Left ventricle myocardium inferior (tissue), 1 donor: Measurements from ENCODE around the gene ABCG8. TPM values are rescaled to one million over a fixed set of nuclear protein-coding genes. Genes with fewer than 3 reads are reported as not detected.

Experiments used
- DNase-seq: peaks from one replicate; pipeline ENCODE4 v3.0.0-alpha.2; 2020
- H3K27ac ChIP-seq: fragments of 200-600 bp; replicated peaks from 2 replicates; pipeline ENCODE4 v1.8.0; 2021
- H3K27me3 ChIP-seq: fragments of 200-600 bp; 2 replicates; pipeline ENCODE4 v1.8.0; 2021; ENCODE audit warnings: low read depth
- H3K36me3 ChIP-seq: fragments of 200-600 bp; 2 replicates; pipeline ENCODE4 v1.8.0; 2021
- H3K4me1 ChIP-seq: fragments of 200-600 bp; 2 replicates; pipeline ENCODE4 v1.8.0; 2021
- H3K4me3 ChIP-seq: fragments of 200-600 bp; 2 replicates; pipeline ENCODE4 v1.8.0; 2021; ENCODE audit warnings: mild to moderate bottlenecking, moderate library complexity
- H3K9me3 ChIP-seq: fragments of 200-600 bp; replicated peaks from 2 replicates; pipeline ENCODE4 v1.8.0; 2021
- CTCF ChIP-seq: fragments of 200-600 bp; IDR thresholded peaks from 2 replicates; pipeline ENCODE4 v1.8.0; 2021; ENCODE audit warnings: antibody characterized with exemption, mild to moderate bottlenecking, borderline replicate concordance
- intact Hi-C: fragments of 100-400 bp; cut with micrococcal nuclease; formaldehyde crosslinking; loops from one replicate; pipeline ENCODE4 v1.11.0; 2022
- total RNA-seq: library from RNA; stranded (reverse); fragmentation: NEBNext Ultra II Directional; extraction: Animal tissue kit (Norgen Biotek cat#: 25700); gene quantifications from one replicate; pipeline ENCODE4 v1.2.1, GENCODE V29; 2021
- donor health status: DM: no; HTN: yes; CAD: no; lungs with severe emphysema.

The ABCG8 gene
- total RNA-seq, 1 donor from 2014 or later = not detected

- no peak overlapping the region for H3K4me3 ChIP-seq
- intact Hi-C loops = no loop called here
- no peaks in the 10 kb centered on the region for H3K27me3 ChIP-seq
- no peak for TF ChIP-seq CTCF
- DNase-seq = no peak
- no peak overlapping the region for H3K27ac ChIP-seq
- peaks cover 38% of the 10 kb centered on the region for H3K36me3 ChIP-seq
- no peaks in the 10 kb centered on the region for H3K9me3 ChIP-seq
- H3K4me1 ChIP-seq = peaks cover 6% of the 10 kb centered on the region
Measured at GRCh38 chr2:43884689-43885088, 45.9 kb downstream of the ABCG8 start.

- TF ChIP-seq CTCF = no peak
- no peaks in the 10 kb centered on the region for H3K9me3 ChIP-seq
- intact Hi-C loops = no loop called here
- peaks cover 6% of the 10 kb centered on the region for H3K4me1 ChIP-seq
- peaks cover 43% of the 10 kb centered on the region for H3K36me3 ChIP-seq
- DNase-seq = no peak
- no peaks in the 10 kb centered on the region for H3K27me3 ChIP-seq
- H3K27ac ChIP-seq = no peak overlapping the region
- H3K4me3 ChIP-seq = no peak overlapping the region
Measured at GRCh38 chr2:43885132-43885632, 46.4 kb downstream of the ABCG8 start.

GRCh38 chr2:43887176-43887575 is 48.4 kb downstream of the ABCG8 start:
- peaks cover 6% of the 10 kb centered on the region for H3K4me1 ChIP-seq
- TF ChIP-seq CTCF = no peak
- no peak for DNase-seq
- no peak overlapping the region for H3K4me3 ChIP-seq
- H3K36me3 ChIP-seq = peaks cover 61% of the 10 kb centered on the region
- H3K27ac ChIP-seq = no peak overlapping the region
- no peaks in the 10 kb centered on the region for H3K9me3 ChIP-seq
- intact Hi-C loops = no loop called here
- H3K27me3 ChIP-seq = no peaks in the 10 kb centered on the region

GRCh38 chr2:43889416-43889815 is 50.6 kb downstream of the ABCG8 start:
- Histone ChIP-seq H3K9me3 (no peaks in the 10 kb centered on the region), H3K27me3 (no peaks in the 10 kb centered on the region), H3K4me1 (no peaks in the 10 kb centered on the region), H3K27ac (no peak overlapping the region), H3K36me3 (peaks cover 83% of the 10 kb centered on the region), H3K4me3 (no peak overlapping the region)
- intact Hi-C loops = no loop called here
- TF ChIP-seq CTCF = no peak
- no peak for DNase-seq

- Histone ChIP-seq H3K4me3 (no peak overlapping the region), H3K36me3 (peaks cover 91% of the 10 kb centered on the region), H3K9me3 (no peaks in the 10 kb centered on the region), H3K4me1 (no peaks in the 10 kb centered on the region), H3K27me3 (no peaks in the 10 kb centered on the region), H3K27ac (no peak overlapping the region)
- TF ChIP-seq CTCF = no peak
- intact Hi-C loops = no loop called here
- DNase-seq = no peak
Measured at GRCh38 chr2:43890855-43891254, 52.1 kb downstream of the ABCG8 start.

- H3K27ac ChIP-seq = no peak overlapping the region
- intact Hi-C loops = no loop called here
- H3K36me3 ChIP-seq = peaks cover 89% of the 10 kb centered on the region
Measured at GRCh38 chr2:43894743-43895142, 56.0 kb downstream of the ABCG8 start.

More at GRCh38 chr2:43894743-43895142, 56.0 kb downstream of the ABCG8 start:
- Histone ChIP-seq H3K4me1 (no peaks in the 10 kb centered on the region), H3K27me3 (no peaks in the 10 kb centered on the region), H3K9me3 (no peaks in the 10 kb centered on the region), H3K4me3 (no peak overlapping the region)
- no peak for DNase-seq
- TF ChIP-seq CTCF = no peak
